ENCODE measurements around the gene UBAC1.

GRCh38 chr9:135968083-135968476 is 6.9 kb upstream of the UBAC1 start:
- no peak for TF ChIP-seq POLR2A (IDR thresholded peaks at IDR 0.05)
- no peak for TF ChIP-seq CTCF (IDR thresholded peaks at IDR 0.05)
